Measurements from ENCODE around the gene HOXC9. TPM values are rescaled to one million over a fixed set of nuclear protein-coding genes. Genes with fewer than 3 reads are reported as not detected.
A peak's percentile ranks its signal among the peaks of the same experiment; 100 is the strongest.

HOXC9 gene
- total RNA-seq, 4 donors from 2014 or later, result 4.4 to 10.5 (median 7.9) TPM

DNA sequence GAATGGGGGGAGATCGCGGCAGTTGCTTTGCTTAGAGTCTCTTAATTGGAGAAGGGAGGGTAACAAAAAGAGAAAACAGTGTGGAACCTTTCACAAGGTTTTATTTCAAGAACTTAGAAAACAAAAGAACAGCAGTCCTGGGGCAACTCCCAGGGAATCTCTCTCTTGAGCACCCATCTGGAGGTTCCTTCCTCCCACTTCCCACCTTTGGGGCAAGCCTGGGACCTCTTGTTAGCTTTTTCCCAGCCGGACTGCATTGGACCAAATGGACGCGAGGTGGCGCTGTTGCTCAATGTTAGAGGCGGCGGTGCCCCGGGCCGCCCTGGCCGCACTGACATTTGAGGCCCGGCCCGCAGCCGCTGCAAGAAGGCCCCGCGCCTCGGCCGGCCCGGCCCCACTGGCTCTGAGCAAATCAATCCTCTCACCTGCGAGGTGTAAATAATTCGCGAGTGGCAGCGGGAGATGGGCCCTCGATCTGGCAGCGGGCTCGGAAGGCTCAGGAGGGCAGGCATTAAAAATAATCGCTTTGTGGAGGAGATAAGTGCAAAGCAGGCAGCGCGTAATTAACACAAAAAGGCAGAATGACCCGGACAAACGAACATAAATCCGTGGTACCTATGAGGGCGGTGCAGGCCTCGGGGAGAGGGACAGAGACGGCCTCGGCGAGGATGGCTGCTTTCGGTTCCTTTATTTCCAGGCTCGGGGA, 6.0 kb downstream of the HOXC9 start:
- Histone ChIP-seq H3K27ac (peak overlapping the region; percentile 65 to 99 (median 81)), H3K4me1 (peaks cover 0 to 89% (median 17%) of the 10 kb centered on the region in 4 donors), H3K4me3 (peak overlapping the region; percentile 30 to 49 (median 41)), H3K27me3 (peaks cover 0 to 46% of the 10 kb centered on the region in 2 donors), H3K9me3 (no peaks in the 10 kb centered on the region), H3K36me3 (peaks cover 0 to 4% (median 0%) of the 10 kb centered on the region in 3 donors)
- peak; percentile 92 to 97 for DNase-seq (ENCODE audit: low spot score in 2 of 2)
- 8 to 12% methylated on average over 27 to 39 of the region's 39 CpGs for WGBS, 2 donors
- TF ChIP-seq, protein P1, sequence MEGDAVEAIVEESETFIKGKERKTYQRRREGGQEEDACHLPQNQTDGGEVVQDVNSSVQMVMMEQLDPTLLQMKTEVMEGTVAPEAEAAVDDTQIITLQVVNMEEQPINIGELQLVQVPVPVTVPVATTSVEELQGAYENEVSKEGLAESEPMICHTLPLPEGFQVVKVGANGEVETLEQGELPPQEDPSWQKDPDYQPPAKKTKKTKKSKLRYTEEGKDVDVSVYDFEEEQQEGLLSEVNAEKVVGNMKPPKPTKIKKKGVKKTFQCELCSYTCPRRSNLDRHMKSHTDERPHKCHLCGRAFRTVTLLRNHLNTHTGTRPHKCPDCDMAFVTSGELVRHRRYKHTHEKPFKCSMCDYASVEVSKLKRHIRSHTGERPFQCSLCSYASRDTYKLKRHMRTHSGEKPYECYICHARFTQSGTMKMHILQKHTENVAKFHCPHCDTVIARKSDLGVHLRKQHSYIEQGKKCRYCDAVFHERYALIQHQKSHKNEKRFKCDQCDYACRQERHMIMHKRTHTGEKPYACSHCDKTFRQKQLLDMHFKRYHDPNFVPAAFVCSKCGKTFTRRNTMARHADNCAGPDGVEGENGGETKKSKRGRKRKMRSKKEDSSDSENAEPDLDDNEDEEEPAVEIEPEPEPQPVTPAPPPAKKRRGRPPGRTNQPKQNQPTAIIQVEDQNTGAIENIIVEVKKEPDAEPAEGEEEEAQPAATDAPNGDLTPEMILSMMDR (IDR thresholded peaks at IDR 0.05), result peak; percentile 86 to 98 (median 92)
- peak in 1 of 2 donors; percentile 27 for TF ChIP-seq POLR2A (IDR thresholded peaks at IDR 0.05)
- peak in 1 of 2 donors; percentile 74 for TF ChIP-seq EP300 (IDR thresholded peaks at IDR 0.05)

DNA sequence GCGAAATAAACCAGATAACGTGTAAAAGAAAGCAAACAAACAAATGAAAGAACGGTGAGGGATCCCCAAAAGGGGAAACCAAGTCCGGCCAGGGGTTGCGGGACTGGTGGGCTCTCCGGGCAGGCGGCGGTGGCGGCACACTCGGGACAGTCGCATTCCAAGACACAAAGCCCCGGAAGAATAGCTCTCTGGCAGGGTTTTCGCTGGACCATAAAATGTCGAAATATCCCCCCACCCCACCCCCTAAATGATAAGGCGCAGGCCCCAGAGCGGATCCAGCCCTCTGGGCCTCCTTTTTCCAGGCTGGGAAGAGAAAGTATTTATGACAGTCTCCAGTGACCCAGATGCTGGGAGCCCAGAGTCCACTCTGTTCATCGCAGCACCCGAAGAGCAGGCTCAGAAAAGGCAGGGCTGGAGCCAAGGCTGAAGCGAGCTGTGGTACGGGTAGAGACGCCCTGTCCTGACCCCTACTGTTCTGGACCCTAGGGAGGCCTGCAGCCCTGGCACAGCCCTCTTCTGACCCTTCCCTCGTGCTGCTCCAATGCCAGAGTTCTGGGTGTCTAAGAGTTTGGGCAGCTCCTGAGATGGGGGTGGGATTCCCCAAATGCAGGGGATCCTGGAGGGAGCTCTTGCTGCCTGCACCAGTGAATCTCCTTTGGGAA, 6.7 kb downstream of the HOXC9 start:
- Histone ChIP-seq H3K4me3 (peak overlapping the region; percentile 30 to 49 (median 41)), H3K36me3 (peaks cover 0 to 4% (median 0%) of the 10 kb centered on the region in 3 donors), H3K9me3 (no peaks in the 10 kb centered on the region), H3K27me3 (peaks cover 0 to 51% of the 10 kb centered on the region in 2 donors), H3K27ac (peak overlapping the region; percentile 65 to 99 (median 79)), H3K4me1 (peaks cover 0 to 89% (median 17%) of the 10 kb centered on the region in 4 donors)
- 30 to 34% methylated on average over 20 to 22 of the region's 22 CpGs for WGBS, 2 donors
- TF ChIP-seq EP300 (IDR thresholded peaks at IDR 0.05), result no peak
- no peak for TF ChIP-seq POLR2A (IDR thresholded peaks at IDR 0.05)
- TF ChIP-seq, protein P1 (IDR thresholded peaks at IDR 0.05), result no peak
- DNase-seq (ENCODE audit: low spot score in 2 of 2), result no peak

GRCh38 chr12:54007538-54008259, 7.7 kb downstream of the HOXC9 start:
- WGBS, 2 donors, result 37 to 51% methylated on average over 2 of the region's 2 CpGs
- no peak for DNase-seq (ENCODE audit: low spot score in 2 of 2)
- H3K27me3 ChIP-seq, result peaks cover 0 to 56% of the 10 kb centered on the region in 2 donors
- H3K9me3 ChIP-seq, result no peaks in the 10 kb centered on the region
- peaks cover 0 to 86% (median 17%) of the 10 kb centered on the region in 4 donors for H3K4me1 ChIP-seq
- TF ChIP-seq POLR2A (IDR thresholded peaks at IDR 0.05), result no peak
- H3K27ac ChIP-seq, result peak overlapping the region in 3 of 4 donors; percentile 23 to 99 (median 96)
- H3K36me3 ChIP-seq, result peaks cover 0 to 4% (median 0%) of the 10 kb centered on the region in 3 donors
- H3K4me3 ChIP-seq, result no peak overlapping the region

DNA sequence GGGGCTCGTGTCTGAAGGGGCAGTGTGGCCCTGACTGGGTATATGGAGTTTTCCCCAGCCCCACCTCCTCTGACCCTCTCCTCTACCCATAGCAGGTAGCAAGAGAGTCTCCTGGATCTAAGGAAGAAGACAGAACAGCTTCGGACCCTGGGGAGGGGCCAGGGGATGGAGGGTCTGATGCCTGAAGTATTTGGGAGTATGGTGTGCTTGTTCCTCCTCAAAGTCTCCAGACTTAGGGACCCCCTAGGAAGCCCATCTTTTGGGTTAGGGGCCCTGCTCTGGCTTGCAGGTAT, 8.2 kb downstream of the HOXC9 start:
- no peak for DNase-seq (ENCODE audit: low spot score in 2 of 2)
- H3K27me3 ChIP-seq, result peaks cover 0 to 57% of the 10 kb centered on the region in 2 donors
- no peak overlapping the region for H3K4me3 ChIP-seq
- TF ChIP-seq POLR2A (IDR thresholded peaks at IDR 0.05) (no peak), EP300 (IDR thresholded peaks at IDR 0.05) (no peak)
- TF ChIP-seq, protein P1 (IDR thresholded peaks at IDR 0.05), result no peak
- H3K9me3 ChIP-seq, result no peaks in the 10 kb centered on the region
- WGBS, 2 donors, result 52 to 56% methylated on average over 2 of the region's 2 CpGs
- H3K27ac ChIP-seq, result peak overlapping the region in 3 of 4 donors; percentile 23 to 99 (median 96)
- peaks cover 0 to 86% (median 20%) of the 10 kb centered on the region in 4 donors for H3K4me1 ChIP-seq
- H3K36me3 ChIP-seq, result no peaks in the 10 kb centered on the region

- Histone ChIP-seq H3K4me3 (peak overlapping the region; percentile 39 to 59 (median 52)), H3K36me3 (no peaks in the 10 kb centered on the region), H3K27me3 (peaks cover 0 to 62% of the 10 kb centered on the region in 2 donors), H3K27ac (peak overlapping the region; percentile 78 to 99 (median 92)), H3K9me3 (no peaks in the 10 kb centered on the region), H3K4me1 (peaks cover 0 to 81% (median 18%) of the 10 kb centered on the region in 4 donors)
- TF ChIP-seq, protein P1 (IDR thresholded peaks at IDR 0.05), result no peak
- TF ChIP-seq EP300 (IDR thresholded peaks at IDR 0.05), result no peak
- TF ChIP-seq POLR2A (IDR thresholded peaks at IDR 0.05), result no peak
- no peak for DNase-seq (ENCODE audit: low spot score in 2 of 2)
- whole genome bisulfite sequencing, 2 donors, result 8 to 9% methylated on average over 23 to 35 of the region's 51 CpGs
Measured at GRCh38 chr12:54009171-54010052, 9.5 kb downstream of the HOXC9 start.
